ENCODE data around the gene CDH23.

CDH23 gene

DNA sequence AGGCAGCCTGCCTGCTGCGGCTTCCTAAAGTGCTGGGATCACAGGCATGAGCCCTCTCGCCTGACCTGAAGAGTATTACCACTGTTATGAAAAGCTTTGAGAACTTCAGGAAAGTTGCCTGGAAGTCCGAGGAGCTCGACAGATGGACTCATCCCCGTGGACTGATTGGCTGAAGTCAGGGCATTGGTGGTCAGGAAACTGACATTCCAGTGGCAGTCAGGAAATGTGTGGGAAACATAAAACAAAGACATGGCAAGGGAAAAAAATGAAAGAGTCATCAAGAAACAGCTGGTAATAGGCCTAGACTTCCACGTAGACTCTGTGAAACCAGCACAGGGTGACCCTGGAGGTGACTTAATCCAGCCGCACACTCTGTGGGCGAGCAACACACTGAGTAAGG, 123.3 kb downstream of the CDH23 start:
- DNase-seq, result no peak

GRCh38 chr10:71521504-71522441, 125.1 kb downstream of the CDH23 start:
- no peak for DNase-seq

DNA sequence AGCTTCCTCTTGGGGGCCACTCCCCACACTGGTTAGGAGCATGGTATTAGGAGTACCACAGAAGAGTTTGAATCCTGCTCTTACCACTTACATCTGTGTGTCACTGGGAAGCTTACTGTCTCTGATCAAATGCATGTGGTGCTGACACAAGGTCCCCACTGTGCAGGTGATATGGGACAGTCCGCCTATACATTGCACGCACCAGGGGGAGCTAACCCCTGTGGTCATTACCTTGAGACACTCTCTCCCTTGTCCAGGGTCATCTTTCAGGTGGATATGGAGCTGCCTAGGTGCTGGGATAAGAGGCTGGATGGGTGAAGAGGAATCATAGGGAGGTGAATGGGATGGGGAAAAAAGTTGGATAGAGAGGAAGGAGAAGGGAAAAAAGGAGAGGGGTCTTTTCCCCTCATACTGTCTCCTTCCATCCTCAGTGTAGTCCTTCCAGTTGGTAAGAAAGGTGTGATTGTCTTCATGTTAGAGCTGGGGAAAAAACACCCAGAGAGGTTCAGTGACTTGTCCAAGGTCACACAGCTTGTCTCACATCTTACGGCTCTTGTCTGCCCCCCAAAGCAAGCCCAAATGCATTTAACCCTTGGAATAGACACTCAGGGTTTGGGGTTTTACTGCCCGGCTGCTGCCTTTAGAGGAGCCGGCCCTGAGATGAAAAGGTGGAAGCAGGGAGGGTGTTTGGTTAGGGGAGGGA, 125.9 kb downstream of the CDH23 start:
- DNase-seq, result no peak

GRCh38 chr10:71523756-71524155, 127.0 kb downstream of the CDH23 start:
- DNase-seq, result no peak

GRCh38 chr10:71525092-71525491, 128.4 kb downstream of the CDH23 start:
- no peak for DNase-seq

DNA sequence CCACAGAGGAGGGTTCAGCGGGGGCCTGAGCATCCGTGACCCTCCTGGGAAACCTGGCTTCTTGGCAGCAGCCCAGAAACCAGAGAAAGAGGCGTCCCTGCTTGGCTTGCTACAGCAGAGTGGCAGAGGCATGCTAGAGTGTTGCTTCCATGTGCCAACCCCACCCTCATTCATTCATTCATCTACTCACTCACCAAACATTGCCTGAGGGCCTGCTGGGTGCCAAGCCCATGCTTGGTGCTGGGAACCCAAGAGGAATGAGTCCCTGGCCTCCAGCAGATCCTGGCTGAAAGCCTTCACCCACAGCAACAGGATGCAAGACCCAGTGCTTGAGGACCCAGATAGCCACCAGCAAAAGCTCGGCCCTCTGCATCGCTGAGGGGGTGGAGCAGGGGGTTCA, 129.0 kb downstream of the CDH23 start:
- no peak for DNase-seq

GRCh38 chr10:71526653-71527052, 129.9 kb downstream of the CDH23 start:
- no peak for DNase-seq

GRCh38 chr10:71527135-71527534, 130.4 kb downstream of the CDH23 start:
- DNase-seq, result no peak

GRCh38 chr10:71528371-71529206, 131.9 kb downstream of the CDH23 start:
- DNase-seq, result no peak

DNA sequence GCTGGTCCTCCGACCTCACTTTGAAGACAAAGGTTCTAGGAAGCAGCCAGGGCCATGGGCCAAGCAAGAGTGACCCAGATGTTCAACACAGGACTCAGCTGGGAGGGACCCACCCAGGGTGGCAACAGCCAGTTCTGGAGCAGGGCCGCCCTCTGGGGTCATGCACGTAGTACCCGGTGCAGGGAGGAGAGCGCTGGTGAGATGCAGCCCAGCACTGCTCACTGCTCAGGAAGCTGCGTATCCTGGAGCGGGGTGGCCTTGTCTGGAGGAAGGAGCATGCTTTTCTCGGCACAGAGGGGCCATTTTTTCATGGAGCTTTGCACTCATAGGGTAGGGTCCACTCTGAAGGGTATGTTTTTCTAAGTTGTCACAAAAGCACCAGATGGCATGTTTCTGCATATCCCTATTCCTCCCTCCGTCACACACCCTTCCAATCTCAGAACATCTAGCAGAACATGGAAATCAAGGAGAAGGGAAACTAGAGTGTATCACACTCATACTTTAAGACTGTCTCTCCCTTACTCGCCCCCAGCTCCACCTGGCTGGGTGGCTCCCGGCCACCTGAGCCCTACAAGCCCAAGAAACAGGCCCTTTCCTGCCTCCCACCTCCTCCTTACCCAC, 132.6 kb downstream of the CDH23 start:
- DNase-seq, result no peak

DNA sequence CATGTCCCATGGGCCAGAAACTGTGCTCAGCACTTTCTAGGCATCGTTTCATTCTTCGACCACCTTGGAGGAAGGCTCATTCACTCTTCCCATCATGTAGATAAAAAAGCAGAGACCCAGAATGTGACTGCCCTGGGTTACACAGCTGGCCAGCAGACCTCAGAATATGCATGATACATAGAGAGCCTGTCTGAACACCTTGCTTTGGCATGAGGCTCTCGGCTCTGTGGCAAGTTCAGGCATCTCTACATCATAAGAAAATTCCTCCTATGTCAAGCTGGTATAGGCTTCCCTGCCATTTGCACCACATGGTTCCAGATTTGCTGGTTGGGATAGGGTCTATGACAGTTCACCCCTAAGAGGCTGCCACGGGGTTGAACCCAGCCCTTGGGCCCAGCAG, 134.1 kb downstream of the CDH23 start:
- DNase-seq, result no peak

- DNase-seq, result no peak
Observed at GRCh38 chr10:71531485-71532446, 135.0 kb downstream of the CDH23 start.

GRCh38 chr10:71532878-71533277, 136.2 kb downstream of the CDH23 start:
- no peak for DNase-seq

DNA sequence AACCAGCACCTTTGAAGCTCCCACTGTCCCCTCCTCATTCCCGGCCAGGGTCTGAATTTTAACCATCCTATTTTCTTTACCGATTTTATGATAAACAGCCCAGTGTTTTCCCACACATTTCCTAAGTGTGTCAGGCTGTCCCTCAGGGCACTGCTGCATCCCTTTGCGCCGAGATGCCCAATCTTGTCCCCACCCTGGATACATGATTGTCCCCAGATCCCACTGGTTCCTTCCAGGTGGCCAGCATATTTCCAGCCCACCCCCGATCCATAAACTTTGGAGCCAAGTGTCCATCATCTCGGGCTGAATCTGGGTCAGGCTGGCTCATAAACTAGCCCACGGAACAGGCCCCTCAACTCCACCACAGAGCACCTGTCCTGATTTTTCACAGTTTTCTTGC, 137.2 kb downstream of the CDH23 start:
- DNase-seq, result no peak

DNA sequence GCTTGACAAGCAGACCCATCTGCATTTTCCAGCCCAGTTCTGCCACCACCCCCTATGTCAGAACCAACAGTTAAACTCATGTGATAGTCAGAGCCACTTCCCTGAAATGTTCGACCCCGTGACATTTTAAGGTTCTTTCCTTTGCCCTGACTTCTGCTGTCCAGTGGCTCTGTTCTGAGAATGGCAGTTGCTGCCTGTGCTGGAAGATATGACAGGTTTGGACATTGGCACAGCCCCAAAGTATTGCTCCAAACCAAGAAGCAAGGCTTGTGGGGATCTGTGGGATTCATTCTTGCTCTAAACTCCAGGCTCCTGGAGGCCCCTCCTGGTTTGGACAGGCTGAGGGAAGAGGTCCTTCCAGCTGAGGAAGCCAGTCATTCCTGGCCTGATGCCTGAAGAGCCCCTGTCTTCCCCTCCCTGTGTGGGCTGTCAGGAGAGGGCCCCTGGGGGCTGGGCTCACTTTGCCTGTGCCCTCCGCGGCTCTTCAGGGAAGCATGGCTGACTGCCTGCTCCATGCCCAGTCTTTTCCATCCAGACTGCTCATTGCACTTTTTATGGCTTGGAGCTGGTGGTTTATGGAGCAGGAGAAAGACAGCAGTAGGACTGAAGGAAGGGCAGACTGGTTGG, 138.0 kb downstream of the CDH23 start:
- no peak for DNase-seq

- no peak for DNase-seq
Observed at GRCh38 chr10:71536332-71536731, 139.6 kb downstream of the CDH23 start.

- no peak for DNase-seq
Observed at GRCh38 chr10:71537125-71537524, 140.4 kb downstream of the CDH23 start.

GRCh38 chr10:71537681-71538080, 141.0 kb downstream of the CDH23 start:
- DNase-seq, result no peak

- DNase-seq, result no peak
Observed at GRCh38 chr10:71538608-71539260, 142.0 kb downstream of the CDH23 start.

DNA sequence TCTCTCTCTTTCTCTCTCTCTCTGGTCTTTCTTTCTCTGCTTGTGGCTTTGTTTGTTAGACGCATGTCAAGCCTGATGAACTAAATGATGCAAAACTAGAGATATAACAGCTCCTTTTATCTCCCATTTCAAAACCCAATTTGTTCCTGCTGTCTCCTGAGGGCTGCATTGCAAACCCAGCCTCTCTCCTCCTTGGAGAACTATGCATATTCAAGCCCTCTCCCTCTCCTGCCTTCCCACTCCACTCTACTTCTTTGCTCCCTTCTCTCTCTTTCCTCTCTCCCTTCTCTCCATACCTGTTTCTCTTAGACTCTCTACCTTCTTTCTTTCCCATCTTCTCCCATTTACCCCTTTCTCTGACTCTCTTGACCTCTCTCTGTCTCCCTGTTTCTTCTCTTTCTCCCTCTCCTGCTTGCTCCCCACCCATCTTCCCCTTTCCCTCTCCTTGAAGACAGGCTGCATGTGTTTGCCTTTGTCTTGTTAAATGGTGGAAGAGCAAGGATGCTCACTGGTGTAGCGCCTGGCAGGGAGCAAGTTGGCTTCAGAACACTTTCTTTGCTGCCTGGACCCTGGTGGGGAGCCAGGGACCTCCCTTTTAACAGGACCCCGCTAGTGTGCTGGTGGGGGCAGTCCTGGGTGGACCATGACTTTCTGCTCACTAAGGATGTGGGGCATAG, 142.9 kb downstream of the CDH23 start:
- DNase-seq, result no peak

Data from effector CD8-positive, alpha-beta T cell (primary cell).